Prostate gland (tissue), 2 donors: Measurements from ENCODE around the gene TNK2. TPM values are rescaled to one million over a fixed set of nuclear protein-coding genes. Genes with fewer than 3 reads are reported as not detected.
"Not testable (repeated sequence)": the region's sequence is repeated elsewhere in the genome, so short reads cannot be mapped to it uniquely, and the experiment has no call there.

ENCODE experiments used
- DNase-seq: peaks from one replicate; pipeline ENCODE4 v3.0.0-alpha.2; 2019; ENCODE audit warnings: low spot score
- H3K27ac ChIP-seq, 2 donors: fragments of 200-600 bp; sonication (generic); 2 replicates each; pipeline ENCODE4 v1.5.1; 2017 to 2019
- H3K27me3 ChIP-seq: fragments of 200-600 bp; sonication (generic); replicated peaks from 2 replicates; pipeline ENCODE4 v1.5.1; 2019; ENCODE audit not compliant: insufficient read depth
- H3K36me3 ChIP-seq, 2 donors: fragments of 200-600 bp; sonication (generic); 1 replicate in 1 of 2; 2 replicates in 1 of 2; pipeline versions ENCODE4 v1.5.1 to v1.8.1; 2017 to 2019
- H3K4me1 ChIP-seq: fragments of 200-600 bp; sonication (generic); replicated peaks from 2 replicates; pipeline ENCODE4 v1.5.1; 2019
- H3K4me3 ChIP-seq, 2 donors: fragments of 200-600 bp; sonication (generic); 2 replicates each; pipeline ENCODE4 v1.5.1; 2017 to 2019
- H3K9me3 ChIP-seq: fragments of 200-600 bp; sonication (generic); 2 replicates; pipeline ENCODE4 v1.5.1; 2017
- CTCF ChIP-seq, 4 experiments: fragments of 200-600 bp in 2 of 4; fragments of 450-650 bp in 2 of 4; sonication (generic) in 2 of 4; IDR thresholded peaks; 1 replicate in 3 of 4; 2 replicates in 1 of 4; pipeline ENCODE4 v1.5.1; 2016 to 2019; ENCODE audit warnings: antibody characterized with exemption in 4 of 4, mild to moderate bottlenecking in 2 of 4, moderate library complexity in 2 of 4
- POLR2A ChIP-seq: fragments of 450-650 bp; IDR thresholded peaks from one replicate; pipeline ENCODE4 v1.6.1; 2016; ENCODE audit warnings: antibody characterized with exemption, mild to moderate bottlenecking
- POLR2AphosphoS5 ChIP-seq: sonication (generic); formaldehyde crosslinking; IDR thresholded peaks from one replicate; pipeline ENCODE4 v1.6.1; 2017; ENCODE audit warnings: antibody characterized with exemption
- WGBS: methylation state at CpG from one replicate; pipeline ENCODE4 v1.1.5; 2018; 5-methylcytosine and 5-hydroxymethylcytosine counted together
- intact Hi-C: fragments of 100-400 bp; cut with DNase I; formaldehyde crosslinking; loops from one replicate; pipeline ENCODE4 v1.14.2; 2022
- total RNA-seq, 2 donors: library from RNA; depleted of rRNA; stranded (reverse); fragments of >200 nt; gene quantifications; one replicate each; pipeline ENCODE4 v1.1.0, GENCODE V29; 2016

TNK2 gene
- total RNA-seq, 2 donors from 2014 or later: 34.9 to 100 TPM

- Histone ChIP-seq H3K36me3 (no peaks in the 10 kb centered on the region), H3K9me3 (no peaks in the 10 kb centered on the region), H3K4me1 (peaks cover 6% of the 10 kb centered on the region), H3K4me3 (no peak overlapping the region), H3K27me3 (no peaks in the 10 kb centered on the region), H3K27ac (no peak overlapping the region)
- intact Hi-C loops: no loop called here
- WGBS: 92% methylated on average over 47 of the region's 47 CpGs
- no peak for DNase-seq
- TF ChIP-seq CTCF (IDR thresholded peaks at IDR 0.05) (no peak), POLR2A (no peak), POLR2AphosphoS5 (no peak)
These were observed 82.2 kb downstream of the TNK2 start for GRCh38 chr3:195825857-195826804.

GRCh38 chr3:195825191-195825588, 83.2 kb downstream of the TNK2 start:
- 74% methylated on average over 15 of the region's 15 CpGs for WGBS
- TF ChIP-seq POLR2A (no peak), CTCF (IDR thresholded peaks at IDR 0.05) (no peak), POLR2AphosphoS5 (no peak)

GRCh38 chr3:195824425-195825190, 83.7 kb downstream of the TNK2 start:
- H3K36me3 ChIP-seq, H3K27me3 ChIP-seq, H3K4me1 ChIP-seq, DNase-seq, H3K27ac ChIP-seq, H3K9me3 ChIP-seq, intact Hi-C loops, H3K4me3 ChIP-seq: not testable (repeated sequence)
- 76% methylated on average over 13 of the region's 13 CpGs for WGBS

More at GRCh38 chr3:195825191-195825588, 83.2 kb downstream of the TNK2 start:
- DNase-seq: no peak
- Histone ChIP-seq H3K4me3 (no peak overlapping the region), H3K27ac (no peak overlapping the region), H3K36me3 (no peaks in the 10 kb centered on the region), H3K9me3 (no peaks in the 10 kb centered on the region), H3K27me3 (no peaks in the 10 kb centered on the region), H3K4me1 (peaks cover 6% of the 10 kb centered on the region)
- intact Hi-C loops: no loop called here

GRCh38 chr3:195823999-195824398, 84.4 kb downstream of the TNK2 start:
- DNase-seq: no peak
- H3K27ac ChIP-seq: no peak overlapping the region
- WGBS: 73% methylated on average over 13 of the region's 13 CpGs

More at GRCh38 chr3:195823999-195824398, 84.4 kb downstream of the TNK2 start:
- intact Hi-C loops: no loop called here
- no peaks in the 10 kb centered on the region for H3K27me3 ChIP-seq
- H3K4me3 ChIP-seq: no peak overlapping the region
- H3K36me3 ChIP-seq: no peaks in the 10 kb centered on the region
- peak; percentile 13 for TF ChIP-seq POLR2A
- TF ChIP-seq CTCF (IDR thresholded peaks at IDR 0.05): peak in 1 of 4 experiments; percentile 8
- TF ChIP-seq POLR2AphosphoS5: no peak
- H3K9me3 ChIP-seq: no peaks in the 10 kb centered on the region
- H3K4me1 ChIP-seq: peaks cover 6% of the 10 kb centered on the region
